ENCODE results near the gene EMC9.
A peak's percentile ranks its signal among the peaks of the same experiment; 100 is the strongest.

Gene EMC9

GRCh38 chr14:24141097-24141880 is at the start of gene EMC9:
Gene EMC9, minus strand, starts transcription at chr14:24141591. Its CDS starts 287 bp downstream, at chr14:24141304.
- DNase-seq (ENCODE audit: low read depth), result peak; percentile 98

- DNase-seq (ENCODE audit: low read depth), result no peak
Measured at GRCh38 chr14:24190416-24190815, 49.0 kb upstream of the EMC9 start.

GRCh38 chr14:24189460-24189859 is 48.1 kb upstream of the EMC9 start:
- DNase-seq (ENCODE audit: low read depth), result no peak

GRCh38 chr14:24189059-24189375 is 47.6 kb upstream of the EMC9 start:
- no peak for DNase-seq (ENCODE audit: low read depth)

DNA sequence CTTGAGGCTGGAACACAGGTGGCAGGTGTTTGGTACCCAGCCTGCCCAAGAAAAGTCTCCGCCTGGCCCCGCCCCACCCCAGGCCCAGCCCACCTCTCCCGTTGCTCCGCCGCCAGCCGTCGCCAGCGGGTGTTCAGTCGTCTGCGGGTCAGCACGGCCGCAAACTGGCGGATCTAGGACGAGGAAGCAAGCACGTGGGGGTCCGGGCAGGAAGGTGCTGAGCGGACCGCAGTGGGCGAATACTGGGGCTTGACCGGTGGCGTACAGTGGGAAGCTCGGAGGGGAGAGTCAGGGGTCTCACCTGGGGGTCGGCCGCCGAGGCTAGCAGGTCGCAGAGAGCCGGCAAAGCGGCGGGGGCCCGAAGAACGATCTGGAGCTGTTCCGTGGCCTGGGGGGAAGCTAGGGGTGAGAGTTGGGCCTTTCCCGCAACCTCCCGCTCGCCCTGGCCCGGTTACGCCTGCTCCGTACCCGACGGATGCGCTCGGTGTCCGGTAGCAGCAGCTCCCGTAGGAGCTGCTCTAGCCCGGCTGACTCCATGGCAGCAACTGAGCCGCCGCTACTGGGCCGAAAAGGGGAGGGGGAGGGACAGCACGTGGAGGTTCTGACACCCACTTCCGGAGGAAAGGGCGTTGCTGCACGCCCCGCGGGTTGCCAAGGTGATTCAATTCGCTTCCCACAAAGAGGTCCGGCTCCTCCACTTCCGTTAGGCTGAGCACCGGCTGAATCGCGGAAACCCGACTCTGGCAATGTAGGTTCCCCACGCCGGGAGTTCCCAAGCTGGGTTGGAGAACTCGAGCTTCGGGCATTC is 47.1 kb upstream of the EMC9 start, which contains the start of gene IPO4:
IPO4 (minus strand) TSS at position 566 of the 808 bp plus-strand sequence; CDS start at position 537, 29 bp downstream.
- DNase-seq (ENCODE audit: low read depth), result peak; percentile 92

- DNase-seq (ENCODE audit: low read depth), result no peak
Measured at GRCh38 chr14:24187539-24187915, 46.1 kb upstream of the EMC9 start.

DNA sequence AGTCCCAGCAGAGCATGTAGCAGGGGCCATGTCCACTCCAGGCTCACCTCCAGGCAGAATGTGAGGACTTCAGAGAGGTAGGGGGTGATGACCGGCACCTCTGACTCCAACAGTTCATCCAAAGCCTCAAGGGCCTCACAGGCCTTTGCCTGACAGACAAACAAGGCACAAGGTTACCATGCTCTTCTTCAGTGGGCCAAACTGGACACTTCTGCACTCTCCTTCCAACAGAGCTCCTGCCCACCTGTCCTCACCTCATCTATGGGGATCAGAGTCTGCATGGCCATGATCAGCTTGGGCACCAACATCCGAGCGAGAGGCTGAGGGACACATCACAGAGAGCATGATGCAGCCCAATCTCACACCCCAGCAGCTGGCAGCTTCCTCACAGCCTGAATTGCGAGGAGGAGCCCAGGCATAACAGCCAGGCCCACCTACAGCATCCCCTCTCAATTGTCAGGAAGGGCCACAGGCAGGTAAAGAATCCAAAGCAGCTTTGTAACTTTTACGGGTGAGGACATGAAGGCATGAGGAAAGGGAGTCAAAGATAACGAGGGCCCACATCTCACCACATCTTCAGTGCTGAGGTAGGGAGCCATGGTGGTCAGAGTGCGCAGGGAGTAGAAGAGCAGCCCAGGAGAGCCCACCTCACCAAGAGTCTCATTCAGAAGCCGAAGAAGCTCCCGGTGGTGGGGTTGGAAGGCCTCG is 45.6 kb upstream of the EMC9 start:
- no peak for DNase-seq (ENCODE audit: low read depth)

DNA sequence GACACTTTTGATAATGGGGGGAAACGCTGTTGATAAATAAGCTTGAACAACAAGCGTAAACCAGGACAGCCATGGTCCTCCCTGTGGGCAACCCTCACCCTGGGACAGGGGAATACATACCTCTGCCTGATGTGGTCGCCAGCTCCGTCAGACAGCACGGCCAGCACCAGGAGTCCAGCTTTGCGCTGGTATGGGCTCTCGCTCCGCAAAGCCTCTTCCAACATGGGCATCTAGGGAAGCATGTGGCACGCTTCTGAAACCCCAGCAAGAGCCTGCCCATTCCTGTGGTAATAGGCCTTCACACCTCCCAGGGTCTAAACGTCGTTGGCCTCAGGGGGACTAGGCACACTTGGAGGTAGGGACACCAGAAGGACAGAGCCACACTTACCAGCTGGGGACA is 44.4 kb upstream of the EMC9 start:
- DNase-seq (ENCODE audit: low read depth), result no peak

GRCh38 chr14:24185026-24185425 is 43.6 kb upstream of the EMC9 start:
- DNase-seq (ENCODE audit: low read depth), result no peak

DNA sequence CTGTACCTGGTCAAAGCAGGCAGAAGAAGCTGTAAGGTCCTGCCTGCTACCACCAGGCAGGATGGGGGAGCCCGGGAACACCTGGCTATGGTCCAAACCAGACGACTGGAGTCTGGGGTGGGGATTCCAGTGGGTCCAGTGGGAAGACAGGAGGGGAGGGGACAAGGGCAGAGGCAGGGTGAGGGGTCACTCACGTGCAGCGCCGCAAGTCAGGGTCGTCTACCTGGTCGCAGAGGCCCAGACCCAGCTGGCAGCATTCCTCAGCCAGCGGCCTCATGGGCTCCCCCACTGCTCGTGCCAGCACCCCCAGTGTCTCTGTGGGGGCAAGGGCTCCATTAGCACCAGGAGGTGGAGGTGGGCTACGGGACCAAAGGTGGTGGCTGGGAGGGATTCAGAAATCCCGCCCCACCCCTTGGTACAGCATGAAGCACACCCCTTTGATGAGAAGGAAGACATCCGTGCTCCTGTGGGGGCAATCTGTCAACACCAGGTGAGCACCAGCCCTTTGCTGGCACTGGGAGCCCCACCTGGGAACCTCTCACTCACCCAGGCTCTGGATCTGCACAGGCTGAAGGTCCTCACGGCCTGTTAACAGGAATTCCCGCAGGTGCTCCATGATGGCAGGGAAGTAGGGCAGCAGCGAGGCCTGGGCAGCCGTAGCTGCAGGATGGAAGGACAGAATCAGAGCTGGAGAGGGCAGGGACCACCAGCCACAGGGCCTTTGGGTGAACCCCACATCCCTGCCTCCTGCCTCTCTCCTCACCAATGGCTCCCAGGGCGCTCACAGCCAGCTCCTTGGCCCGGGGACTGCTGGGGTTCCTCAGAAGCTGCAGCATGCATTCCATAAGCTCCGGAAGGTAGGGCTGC is 42.9 kb upstream of the EMC9 start:
- DNase-seq (ENCODE audit: low read depth), result no peak

DNA sequence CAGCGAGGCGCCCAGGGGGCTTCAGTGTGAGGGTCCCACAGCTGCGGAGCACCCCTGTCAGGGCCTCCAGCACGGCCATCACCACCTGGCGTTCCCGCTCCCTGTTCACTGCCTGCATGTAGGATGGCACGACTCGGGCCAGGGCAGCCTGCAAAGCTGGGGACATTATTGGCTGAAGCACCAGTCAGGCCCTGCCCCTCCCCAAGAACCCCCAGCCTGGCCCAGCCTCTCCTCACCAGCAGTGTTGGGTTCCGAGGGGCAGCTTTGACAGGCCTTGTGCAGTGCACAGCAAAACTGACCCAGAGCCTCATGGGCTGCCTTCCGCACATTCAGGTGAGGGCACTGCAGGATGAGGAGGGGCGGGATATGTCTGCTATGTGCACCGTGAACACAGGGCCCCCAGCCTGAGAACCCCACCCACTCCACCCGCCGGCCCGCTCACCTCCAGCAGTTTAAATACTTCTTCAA is 41.7 kb upstream of the EMC9 start:
- DNase-seq (ENCODE audit: low read depth), result no peak

- no peak for DNase-seq (ENCODE audit: low read depth)
Measured at GRCh38 chr14:24182110-24182882, 40.9 kb upstream of the EMC9 start.

GRCh38 chr14:24181371-24182077 is 40.1 kb upstream of the EMC9 start:
- no peak for DNase-seq (ENCODE audit: low read depth)

DNA sequence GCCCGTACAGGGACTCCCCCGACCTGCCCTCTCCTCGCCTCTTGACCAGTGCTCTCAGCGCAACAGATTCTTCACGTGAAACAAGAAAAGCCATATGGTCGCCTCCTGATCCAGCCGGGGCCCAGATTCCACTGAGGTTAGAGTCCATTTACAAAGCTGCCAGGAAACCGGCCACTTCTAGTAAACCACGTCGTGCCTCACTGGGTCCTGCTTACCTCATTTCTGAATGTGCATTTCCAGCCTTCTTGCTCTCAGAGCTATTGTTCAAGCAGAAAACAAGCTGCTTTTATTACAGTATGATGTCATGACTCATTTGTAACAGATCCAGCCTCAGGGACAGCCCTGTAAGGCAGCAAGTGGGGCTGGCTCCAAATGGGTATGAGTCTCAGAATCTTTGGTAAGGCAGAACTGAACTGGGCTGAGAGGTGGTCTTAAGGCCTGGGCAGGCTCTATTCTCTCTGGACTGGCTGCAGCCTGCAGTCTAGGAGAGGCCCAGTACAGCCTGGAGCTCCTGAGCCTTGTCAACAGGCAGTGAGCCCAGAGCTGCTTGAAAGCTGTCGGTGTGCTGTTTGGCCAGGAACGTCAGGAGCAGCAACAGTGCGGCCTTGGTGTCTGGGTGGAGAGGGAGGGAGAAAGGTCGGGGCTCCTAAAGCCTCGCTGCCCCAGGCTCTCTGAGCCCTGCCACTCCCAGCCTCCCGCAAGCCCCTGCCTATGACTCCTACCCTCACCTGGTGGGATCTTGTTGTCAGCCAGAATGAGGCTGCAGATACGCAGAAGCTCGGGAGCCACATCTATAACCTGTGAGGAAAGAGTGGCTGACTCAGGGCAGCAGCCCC is 38.8 kb upstream of the EMC9 start:
- DNase-seq (ENCODE audit: low read depth), result peak; percentile 60

GRCh38 chr14:24179294-24179960 is 38.0 kb upstream of the EMC9 start:
- DNase-seq (ENCODE audit: low read depth), result no peak

- no peak for DNase-seq (ENCODE audit: low read depth)
Measured at GRCh38 chr14:24178399-24179178, 37.2 kb upstream of the EMC9 start.

DNA sequence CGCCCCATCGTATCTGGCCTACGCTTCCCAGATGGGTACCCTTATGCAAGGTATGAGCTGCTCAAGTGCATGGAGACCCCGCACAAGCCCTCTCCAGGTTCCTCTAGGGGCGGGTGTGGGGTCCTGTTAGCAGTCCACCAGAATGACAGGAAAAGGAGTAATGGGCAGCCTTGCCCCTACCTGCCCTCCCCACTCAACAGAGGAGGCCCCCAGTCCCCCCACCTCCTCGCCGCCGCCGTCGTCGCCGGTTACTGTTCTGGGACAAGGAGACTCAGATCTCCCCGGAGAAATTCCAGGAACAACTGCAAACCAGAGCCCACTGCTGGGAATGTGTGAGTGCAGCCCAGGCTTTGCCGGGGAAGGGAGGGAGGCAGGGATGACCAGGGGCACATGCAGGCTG is 36.5 kb upstream of the EMC9 start:
- DNase-seq (ENCODE audit: low read depth), result no peak
